ENCODE results near the gene FBXO5. TPM values are rescaled to one million over a fixed set of nuclear protein-coding genes. Genes with fewer than 3 reads are reported as not detected.

FBXO5 gene
- total and polyA plus RNA-seq, 4 donors = 1.5 to 32.1 (median 1.8) TPM

DNA sequence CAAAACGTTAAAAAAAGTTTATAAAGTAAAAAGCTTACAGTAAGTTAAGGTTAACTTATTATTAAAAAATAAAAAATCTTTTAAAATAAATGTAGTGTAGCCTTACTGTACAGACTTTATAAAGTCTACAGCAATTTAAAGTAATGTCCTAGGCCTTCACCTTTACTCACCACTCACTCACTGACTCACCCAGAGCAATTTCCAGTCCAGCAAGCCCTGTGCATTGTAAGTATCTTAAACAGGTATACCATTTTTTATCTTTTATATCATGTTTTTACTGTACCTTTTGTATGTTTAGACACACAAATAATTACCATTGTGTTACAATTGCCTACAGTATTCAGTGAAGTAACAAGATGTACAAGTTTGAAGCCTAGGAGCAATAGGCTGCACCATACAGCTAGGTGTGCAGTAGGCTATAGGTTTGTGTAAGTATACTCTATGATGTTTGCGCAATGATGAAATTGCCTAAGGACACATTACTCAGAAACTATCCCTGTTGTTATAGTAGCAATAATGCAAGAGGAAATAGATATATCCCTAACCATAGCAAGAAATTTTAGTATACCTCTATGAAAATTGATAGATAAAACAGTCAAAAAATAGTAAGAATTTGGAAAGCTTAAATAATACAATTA, 39.5 kb downstream of the FBXO5 start:
- WGBS = 78% methylated on average over 2 of the region's 2 CpGs
- no peak for TF ChIP-seq JUND (IDR thresholded peaks at IDR 0.05)
- TF ChIP-seq EGR1 (IDR thresholded peaks at IDR 0.05; ENCODE audit: low read depth in 2 of 2) = no peak
- TF ChIP-seq, protein P1, sequence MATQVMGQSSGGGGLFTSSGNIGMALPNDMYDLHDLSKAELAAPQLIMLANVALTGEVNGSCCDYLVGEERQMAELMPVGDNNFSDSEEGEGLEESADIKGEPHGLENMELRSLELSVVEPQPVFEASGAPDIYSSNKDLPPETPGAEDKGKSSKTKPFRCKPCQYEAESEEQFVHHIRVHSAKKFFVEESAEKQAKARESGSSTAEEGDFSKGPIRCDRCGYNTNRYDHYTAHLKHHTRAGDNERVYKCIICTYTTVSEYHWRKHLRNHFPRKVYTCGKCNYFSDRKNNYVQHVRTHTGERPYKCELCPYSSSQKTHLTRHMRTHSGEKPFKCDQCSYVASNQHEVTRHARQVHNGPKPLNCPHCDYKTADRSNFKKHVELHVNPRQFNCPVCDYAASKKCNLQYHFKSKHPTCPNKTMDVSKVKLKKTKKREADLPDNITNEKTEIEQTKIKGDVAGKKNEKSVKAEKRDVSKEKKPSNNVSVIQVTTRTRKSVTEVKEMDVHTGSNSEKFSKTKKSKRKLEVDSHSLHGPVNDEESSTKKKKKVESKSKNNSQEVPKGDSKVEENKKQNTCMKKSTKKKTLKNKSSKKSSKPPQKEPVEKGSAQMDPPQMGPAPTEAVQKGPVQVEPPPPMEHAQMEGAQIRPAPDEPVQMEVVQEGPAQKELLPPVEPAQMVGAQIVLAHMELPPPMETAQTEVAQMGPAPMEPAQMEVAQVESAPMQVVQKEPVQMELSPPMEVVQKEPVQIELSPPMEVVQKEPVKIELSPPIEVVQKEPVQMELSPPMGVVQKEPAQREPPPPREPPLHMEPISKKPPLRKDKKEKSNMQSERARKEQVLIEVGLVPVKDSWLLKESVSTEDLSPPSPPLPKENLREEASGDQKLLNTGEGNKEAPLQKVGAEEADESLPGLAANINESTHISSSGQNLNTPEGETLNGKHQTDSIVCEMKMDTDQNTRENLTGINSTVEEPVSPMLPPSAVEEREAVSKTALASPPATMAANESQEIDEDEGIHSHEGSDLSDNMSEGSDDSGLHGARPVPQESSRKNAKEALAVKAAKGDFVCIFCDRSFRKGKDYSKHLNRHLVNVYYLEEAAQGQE (IDR thresholded peaks at IDR 0.05) = no peak

DNA sequence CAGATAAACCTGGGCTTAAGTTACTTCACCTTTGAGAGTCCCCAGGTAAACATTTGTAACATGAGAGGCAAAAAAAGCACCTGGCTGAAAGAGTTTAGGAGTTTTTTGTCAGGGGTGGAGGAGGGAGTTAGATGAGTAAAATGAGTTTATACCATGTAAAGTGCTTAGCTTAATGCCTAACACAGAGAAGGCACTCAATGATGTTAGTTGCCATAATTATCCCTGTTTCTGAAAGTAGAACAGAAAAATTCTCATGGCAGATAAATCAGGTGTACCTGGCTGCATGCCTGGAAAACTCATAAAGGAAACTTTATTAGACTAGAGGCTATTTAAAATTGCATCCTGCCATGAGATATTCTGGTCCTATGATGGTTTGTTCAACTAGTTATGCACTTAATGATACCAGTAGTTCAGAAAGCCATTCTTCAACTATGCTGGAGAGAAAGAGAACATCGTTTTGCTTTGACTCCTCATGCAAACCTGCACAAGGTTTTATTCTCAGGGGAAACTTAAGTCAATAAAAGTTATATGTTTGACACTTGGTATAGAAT, 40.4 kb downstream of the FBXO5 start:
- no peaks in the 10 kb centered on the region for H3K4me1 ChIP-seq (ENCODE audit: control insufficient read depth in 4 of 4, insufficient read depth in 4 of 4, low read length in 3 of 4)
- 72% methylated on average over 1 of the region's 1 CpG for WGBS
- H3K27me3 ChIP-seq (ENCODE audit: control insufficient read depth in 4 of 4, insufficient read depth in 4 of 4, low read length in 3 of 4) = peaks cover 0 to 3% (median 0%) of the 10 kb centered on the region in 4 donors
- no peaks in the 10 kb centered on the region for H3K9me3 ChIP-seq (ENCODE audit: control insufficient read depth in 4 of 4, low read length in 3 of 4)
- H3K36me3 ChIP-seq (ENCODE audit: control insufficient read depth in 4 of 4, insufficient read depth in 3 of 4, low read depth in 1 of 4, low read length in 3 of 4) = no peaks in the 10 kb centered on the region
- no peak for DNase-seq (ENCODE audit: low spot score)
- no peak overlapping the region for H3K9ac ChIP-seq (ENCODE audit: low read depth in 1 of 2, low read length in 2 of 2)
- no peak overlapping the region for H3K4me3 ChIP-seq (ENCODE audit: low read depth in 1 of 3, low read length in 3 of 3)
- TF ChIP-seq, protein P2, sequence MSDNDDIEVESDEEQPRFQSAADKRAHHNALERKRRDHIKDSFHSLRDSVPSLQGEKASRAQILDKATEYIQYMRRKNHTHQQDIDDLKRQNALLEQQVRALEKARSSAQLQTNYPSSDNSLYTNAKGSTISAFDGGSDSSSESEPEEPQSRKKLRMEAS (IDR thresholded peaks at IDR 0.05) = no peak
- TF ChIP-seq, protein P3, sequence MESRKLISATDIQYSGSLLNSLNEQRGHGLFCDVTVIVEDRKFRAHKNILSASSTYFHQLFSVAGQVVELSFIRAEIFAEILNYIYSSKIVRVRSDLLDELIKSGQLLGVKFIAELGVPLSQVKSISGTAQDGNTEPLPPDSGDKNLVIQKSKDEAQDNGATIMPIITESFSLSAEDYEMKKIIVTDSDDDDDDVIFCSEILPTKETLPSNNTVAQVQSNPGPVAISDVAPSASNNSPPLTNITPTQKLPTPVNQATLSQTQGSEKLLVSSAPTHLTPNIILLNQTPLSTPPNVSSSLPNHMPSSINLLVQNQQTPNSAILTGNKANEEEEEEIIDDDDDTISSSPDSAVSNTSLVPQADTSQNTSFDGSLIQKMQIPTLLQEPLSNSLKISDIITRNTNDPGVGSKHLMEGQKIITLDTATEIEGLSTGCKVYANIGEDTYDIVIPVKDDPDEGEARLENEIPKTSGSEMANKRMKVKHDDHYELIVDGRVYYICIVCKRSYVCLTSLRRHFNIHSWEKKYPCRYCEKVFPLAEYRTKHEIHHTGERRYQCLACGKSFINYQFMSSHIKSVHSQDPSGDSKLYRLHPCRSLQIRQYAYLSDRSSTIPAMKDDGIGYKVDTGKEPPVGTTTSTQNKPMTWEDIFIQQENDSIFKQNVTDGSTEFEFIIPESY (IDR thresholded peaks at IDR 0.05) = no peak
- TF ChIP-seq, protein P4, sequence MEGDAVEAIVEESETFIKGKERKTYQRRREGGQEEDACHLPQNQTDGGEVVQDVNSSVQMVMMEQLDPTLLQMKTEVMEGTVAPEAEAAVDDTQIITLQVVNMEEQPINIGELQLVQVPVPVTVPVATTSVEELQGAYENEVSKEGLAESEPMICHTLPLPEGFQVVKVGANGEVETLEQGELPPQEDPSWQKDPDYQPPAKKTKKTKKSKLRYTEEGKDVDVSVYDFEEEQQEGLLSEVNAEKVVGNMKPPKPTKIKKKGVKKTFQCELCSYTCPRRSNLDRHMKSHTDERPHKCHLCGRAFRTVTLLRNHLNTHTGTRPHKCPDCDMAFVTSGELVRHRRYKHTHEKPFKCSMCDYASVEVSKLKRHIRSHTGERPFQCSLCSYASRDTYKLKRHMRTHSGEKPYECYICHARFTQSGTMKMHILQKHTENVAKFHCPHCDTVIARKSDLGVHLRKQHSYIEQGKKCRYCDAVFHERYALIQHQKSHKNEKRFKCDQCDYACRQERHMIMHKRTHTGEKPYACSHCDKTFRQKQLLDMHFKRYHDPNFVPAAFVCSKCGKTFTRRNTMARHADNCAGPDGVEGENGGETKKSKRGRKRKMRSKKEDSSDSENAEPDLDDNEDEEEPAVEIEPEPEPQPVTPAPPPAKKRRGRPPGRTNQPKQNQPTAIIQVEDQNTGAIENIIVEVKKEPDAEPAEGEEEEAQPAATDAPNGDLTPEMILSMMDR (IDR thresholded peaks at IDR 0.05; ENCODE audit: low read depth, low read length, missing input control) = no peak
- TF ChIP-seq FOXA1 (IDR thresholded peaks at IDR 0.05) (no peak), EGR1 (IDR thresholded peaks at IDR 0.05; ENCODE audit: low read depth in 2 of 2) (no peak), NR2F2 (IDR thresholded peaks at IDR 0.05) (no peak), GABPA (IDR thresholded peaks at IDR 0.05 in 1 of 2, conservative IDR thresholded peaks at IDR 0.05 in 1 of 2) (no peak), TAF1 (conservative IDR thresholded peaks at IDR 0.05) (no peak), YY1 (IDR thresholded peaks at IDR 0.05) (no peak), HNF4A (conservative IDR thresholded peaks at IDR 0.05) (no peak), SP1 (IDR thresholded peaks at IDR 0.05) (no peak), FOXA2 (IDR thresholded peaks at IDR 0.05) (no peak), HNF4G (IDR thresholded peaks at IDR 0.05) (no peak), RAD21 (IDR thresholded peaks at IDR 0.05) (no peak), JUND (IDR thresholded peaks at IDR 0.05) (no peak), RXRA (IDR thresholded peaks at IDR 0.05) (no peak)
- TF ChIP-seq, protein P1 (IDR thresholded peaks at IDR 0.05) = no peak
- TF ChIP-seq, protein P5, sequence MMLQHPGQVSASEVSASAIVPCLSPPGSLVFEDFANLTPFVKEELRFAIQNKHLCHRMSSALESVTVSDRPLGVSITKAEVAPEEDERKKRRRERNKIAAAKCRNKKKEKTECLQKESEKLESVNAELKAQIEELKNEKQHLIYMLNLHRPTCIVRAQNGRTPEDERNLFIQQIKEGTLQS (IDR thresholded peaks at IDR 0.05) = no peak
- no peak overlapping the region for H3K27ac ChIP-seq (ENCODE audit: low read depth in 1 of 2, low read length in 2 of 2)

More for the DNA sequence above, 39.5 kb downstream of the FBXO5 start:
- DNase-seq (ENCODE audit: low spot score) = no peak
- H3K27ac ChIP-seq (ENCODE audit: low read depth in 1 of 2, low read length in 2 of 2) = no peak overlapping the region
- no peak overlapping the region for H3K9ac ChIP-seq (ENCODE audit: low read depth in 1 of 2, low read length in 2 of 2)
- no peaks in the 10 kb centered on the region for H3K36me3 ChIP-seq (ENCODE audit: control insufficient read depth in 4 of 4, insufficient read depth in 3 of 4, low read depth in 1 of 4, low read length in 3 of 4)
- peaks cover 0 to 2% (median 0%) of the 10 kb centered on the region in 4 donors for H3K27me3 ChIP-seq (ENCODE audit: control insufficient read depth in 4 of 4, insufficient read depth in 4 of 4, low read length in 3 of 4)
- H3K4me3 ChIP-seq (ENCODE audit: low read depth in 1 of 3, low read length in 3 of 3) = no peak overlapping the region
- no peaks in the 10 kb centered on the region for H3K4me1 ChIP-seq (ENCODE audit: control insufficient read depth in 4 of 4, insufficient read depth in 4 of 4, low read length in 3 of 4)
- H3K9me3 ChIP-seq (ENCODE audit: control insufficient read depth in 4 of 4, low read length in 3 of 4) = no peaks in the 10 kb centered on the region
